ENCODE measurements around the gene THEMIS. TPM values are rescaled to one million over a fixed set of nuclear protein-coding genes. Genes with fewer than 3 reads are reported as not detected.

THEMIS gene
- polyA plus RNA-seq, 1 donor (not counting 4 experiments of a cell fraction or from before 2014, with no cell fraction given), result not detected

- Histone ChIP-seq H3K79me2 (ENCODE audit: control insufficient read depth, insufficient read depth, low read length) (no peaks in the 10 kb centered on the region), H3K36me3 (ENCODE audit: control insufficient read depth in 2 of 2, extremely low read depth in 1 of 2, insufficient read depth in 2 of 2, low read length in 2 of 2) (no peaks in the 10 kb centered on the region), H3K27ac (ENCODE audit: control insufficient read depth, insufficient read depth, low read length) (no peak overlapping the region), H3K9me3 (ENCODE audit: control insufficient read depth, low read depth, low read length) (no peaks in the 10 kb centered on the region), H3K27me3 (ENCODE audit: control insufficient read depth, extremely low read depth, insufficient read depth, low read length) (peaks cover 3% of the 10 kb centered on the region), H3K4me1 (ENCODE audit: control insufficient read depth, extremely low read depth, insufficient read depth, low read length) (no peaks in the 10 kb centered on the region), H3K9me1 (ENCODE audit: control insufficient read depth, extremely low read depth, insufficient read depth, low read length) (no peaks in the 10 kb centered on the region), H3K4me2 (ENCODE audit: control insufficient read depth, extremely low read depth, insufficient read depth, low read depth, low read length) (no peak overlapping the region), H3K9ac (ENCODE audit: control insufficient read depth, extremely low read depth, insufficient read depth, low read length) (no peak overlapping the region), H3K4me3 (ENCODE audit: control insufficient read depth in 2 of 3, extremely low read depth in 1 of 3, insufficient read depth in 2 of 3, low read depth in 1 of 3, low read length in 3 of 3) (no peak overlapping the region), H2AFZ (ENCODE audit: control insufficient read depth, low read length) (no peak overlapping the region), H4K20me1 (ENCODE audit: control insufficient read depth, extremely low read depth, insufficient read depth, low read length) (no peaks in the 10 kb centered on the region)
- no peak for TF ChIP-seq CTCF (optimal IDR thresholded peaks at IDR 0.05 in 1 of 3, IDR thresholded peaks at IDR 0.05 in 1 of 3, conservative IDR thresholded peaks at IDR 0.05 in 1 of 3; ENCODE audit: extremely low read depth in 1 of 3, insufficient read depth in 2 of 3, low read length in 3 of 3)
- TF ChIP-seq EZH2 (IDR thresholded peaks at IDR 0.05; ENCODE audit: low read length), result no peak
- no peak for FAIRE-seq
- dilution Hi-C loops (cut with MboI; ENCODE audit: extremely low pct_ligation_motif_present, low sequenced_read_pairs), result no loop called here
- no peak for DNase-seq (ENCODE audit: low read depth, low spot score)
Measured at GRCh38 chr6:127865108-127865507, 35.8 kb downstream of the THEMIS start.

GRCh38 chr6:127864701-127865100, 36.2 kb downstream of the THEMIS start:
- TF ChIP-seq CTCF (optimal IDR thresholded peaks at IDR 0.05 in 1 of 3, IDR thresholded peaks at IDR 0.05 in 1 of 3, conservative IDR thresholded peaks at IDR 0.05 in 1 of 3; ENCODE audit: extremely low read depth in 1 of 3, insufficient read depth in 2 of 3, low read length in 3 of 3) (no peak), EZH2 (IDR thresholded peaks at IDR 0.05; ENCODE audit: low read length) (no peak)
- Histone ChIP-seq H3K79me2 (ENCODE audit: control insufficient read depth, insufficient read depth, low read length) (no peaks in the 10 kb centered on the region), H3K36me3 (ENCODE audit: control insufficient read depth in 2 of 2, extremely low read depth in 1 of 2, insufficient read depth in 2 of 2, low read length in 2 of 2) (no peaks in the 10 kb centered on the region), H3K27me3 (ENCODE audit: control insufficient read depth, extremely low read depth, insufficient read depth, low read length) (peaks cover 3% of the 10 kb centered on the region), H3K27ac (ENCODE audit: control insufficient read depth, insufficient read depth, low read length) (no peak overlapping the region), H3K4me3 (ENCODE audit: control insufficient read depth in 2 of 3, extremely low read depth in 1 of 3, insufficient read depth in 2 of 3, low read depth in 1 of 3, low read length in 3 of 3) (no peak overlapping the region), H2AFZ (ENCODE audit: control insufficient read depth, low read length) (no peak overlapping the region), H3K4me1 (ENCODE audit: control insufficient read depth, extremely low read depth, insufficient read depth, low read length) (no peaks in the 10 kb centered on the region), H3K4me2 (ENCODE audit: control insufficient read depth, extremely low read depth, insufficient read depth, low read depth, low read length) (no peak overlapping the region), H3K9me1 (ENCODE audit: control insufficient read depth, extremely low read depth, insufficient read depth, low read length) (no peaks in the 10 kb centered on the region), H4K20me1 (ENCODE audit: control insufficient read depth, extremely low read depth, insufficient read depth, low read length) (no peaks in the 10 kb centered on the region), H3K9ac (ENCODE audit: control insufficient read depth, extremely low read depth, insufficient read depth, low read length) (no peak overlapping the region), H3K9me3 (ENCODE audit: control insufficient read depth, low read depth, low read length) (no peaks in the 10 kb centered on the region)
- dilution Hi-C loops (cut with MboI; ENCODE audit: extremely low pct_ligation_motif_present, low sequenced_read_pairs), result no loop called here
- DNase-seq (ENCODE audit: low read depth, low spot score) (no peak), FAIRE-seq (no peak)
